HG02798 (cell line): Measurements from ENCODE around the gene FBXO7.

Experiments used
- ATAC-seq: cut with Tn5 transposase; IDR thresholded peaks from one replicate; pipeline ENCODE4 v1.9.1; 2021; ENCODE audit warnings: mild to moderate bottlenecking; ENCODE audit not compliant: unreplicated experiment, poor library complexity

Gene FBXO7

GRCh38 chr22:32487461-32487860 lies 12.8 kb downstream of the FBXO7 start:
- ATAC-seq = no peak

GRCh38 chr22:32489377-32489776 lies 14.8 kb downstream of the FBXO7 start:
- no peak for ATAC-seq

GRCh38 chr22:32490279-32490678 lies 15.7 kb downstream of the FBXO7 start:
- no peak for ATAC-seq

- ATAC-seq = no peak
Measured at GRCh38 chr22:32492111-32492510, 17.5 kb downstream of the FBXO7 start.

GRCh38 chr22:32493551-32493950 lies 18.9 kb downstream of the FBXO7 start:
- no peak for ATAC-seq

GRCh38 chr22:32494971-32495370 lies 20.4 kb downstream of the FBXO7 start:
- no peak for ATAC-seq

GRCh38 chr22:32499666-32500065 lies 25.1 kb downstream of the FBXO7 start:
- no peak for ATAC-seq

GRCh38 chr22:32501836-32502752 lies 27.5 kb downstream of the FBXO7 start:
- no peak for ATAC-seq

GRCh38 chr22:32509045-32509444 lies 34.4 kb downstream of the FBXO7 start:
- ATAC-seq = no peak

GRCh38 chr22:32511274-32511673 lies 36.7 kb downstream of the FBXO7 start:
- no peak for ATAC-seq

- ATAC-seq = no peak
Measured at GRCh38 chr22:32511776-32512175, 37.2 kb downstream of the FBXO7 start.

- no peak for ATAC-seq
Measured at GRCh38 chr22:32512267-32512982, 37.8 kb downstream of the FBXO7 start.

- no peak for ATAC-seq
Measured at GRCh38 chr22:32515084-32515483, 40.5 kb downstream of the FBXO7 start.

- ATAC-seq = no peak
Measured at GRCh38 chr22:32517488-32517887, 42.9 kb downstream of the FBXO7 start.

GRCh38 chr22:32517921-32518320 lies 43.3 kb downstream of the FBXO7 start:
- ATAC-seq = no peak

GRCh38 chr22:32518381-32518780 lies 43.8 kb downstream of the FBXO7 start:
- ATAC-seq = no peak

- ATAC-seq = no peak
Measured at GRCh38 chr22:32518848-32519247, 44.2 kb downstream of the FBXO7 start.

GRCh38 chr22:32520612-32521011 lies 46.0 kb downstream of the FBXO7 start:
- ATAC-seq = no peak

- ATAC-seq = no peak
Measured at GRCh38 chr22:32522237-32522636, 47.6 kb downstream of the FBXO7 start.

GRCh38 chr22:32527756-32528155 lies 53.1 kb downstream of the FBXO7 start:
- ATAC-seq = no peak

GRCh38 chr22:32528316-32528715 lies 53.7 kb downstream of the FBXO7 start:
- no peak for ATAC-seq
